Measurements from ENCODE around the gene PSTPIP1.

- TF ChIP-seq ZBTB14 (CRISPR knock-in tag; IDR thresholded peaks at IDR 0.05), result no peak
- no peak for TF ChIP-seq TAF1 (CRISPR knock-in tag; IDR thresholded peaks at IDR 0.05)
- no peak for TF ChIP-seq RBM39 (IDR thresholded peaks at IDR 0.05; ENCODE audit: low read depth, low read length, poor library complexity, severe bottlenecking)
- no peak for TF ChIP-seq GMEB1 (CRISPR knock-in tag; IDR thresholded peaks at IDR 0.05; ENCODE audit: borderline replicate concordance)
- no peak for TF ChIP-seq NCOR1 (IDR thresholded peaks at IDR 0.05; ENCODE audit: borderline replicate concordance, low read length)
Measured at GRCh38 chr15:77034695-77035489, 40.0 kb downstream of the PSTPIP1 start.

Measured in HepG2 (cell line).